Type B pancreatic cell (in vitro differentiated cells): Measurements from ENCODE around the gene UMODL1. TPM values are rescaled to one million over a fixed set of nuclear protein-coding genes. Genes with fewer than 3 reads are reported as not detected.

Experiments used
- DNase-seq: peaks from one replicate; pipeline ENCODE4 v3.0.0; 2021; ENCODE audit warnings: mixed read lengths; ENCODE audit not compliant: unreplicated experiment; ENCODE audit errors: extremely low spot score
- H3K27ac Mint-ChIP-seq: 2 replicates; pipeline ENCODE4 v1.8.0; 2021; ENCODE audit warnings: mild to moderate bottlenecking, mixed read lengths
- H3K27me3 Mint-ChIP-seq: 2 replicates; pipeline ENCODE4 v1.8.0; 2021; ENCODE audit warnings: mixed read lengths
- H3K36me3 Mint-ChIP-seq: 2 replicates; pipeline ENCODE4 v1.8.0; 2021; ENCODE audit warnings: mixed read lengths
- H3K4me1 Mint-ChIP-seq: one replicate; pipeline ENCODE4 v1.8.0; 2021; ENCODE audit warnings: mixed read lengths; ENCODE audit not compliant: unreplicated experiment
- H3K4me3 Mint-ChIP-seq: 2 replicates; pipeline ENCODE4 v1.8.0; 2021; ENCODE audit warnings: mild to moderate bottlenecking, mixed read lengths
- H3K9me3 Mint-ChIP-seq: 2 replicates; pipeline ENCODE4 v1.8.0; 2021; ENCODE audit warnings: mixed read lengths
- total RNA-seq: library from RNA; stranded (reverse); gene quantifications from 2 replicates; pipeline ENCODE4 v1.2.1, GENCODE V29; 2021; ENCODE audit warnings: low replicate concordance
- TF ChIP-seq, protein P1 (sequence below): fragments of 200-600 bp; sonication (generic); conservative IDR thresholded peaks from 2 replicates; pipeline ENCODE4 v1.5.0; 2021; ENCODE audit warnings: antibody characterized with exemption, mild to moderate bottlenecking

Gene UMODL1
- total RNA-seq, 1 donor from 2014 or later: 0.36 TPM

DNA sequence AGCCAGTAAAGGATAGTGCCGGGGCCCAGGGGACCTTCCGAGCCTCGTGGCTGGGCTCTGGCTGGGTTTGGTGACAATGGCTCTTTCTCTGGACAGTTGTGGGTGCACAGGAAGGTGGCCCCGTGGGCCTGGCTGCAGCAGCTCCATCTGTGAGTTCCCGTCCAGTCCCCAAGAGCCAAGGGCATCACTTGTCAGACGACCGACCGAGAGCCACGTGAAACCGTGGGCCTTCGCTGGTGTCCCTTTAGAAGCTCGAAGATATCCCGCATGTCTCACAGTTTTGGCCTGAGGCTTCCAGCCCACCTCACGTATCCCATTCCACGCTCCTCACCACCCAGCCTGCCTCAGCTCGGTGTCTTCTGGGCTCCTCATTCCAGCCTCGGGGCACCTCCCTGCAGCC is 27.2 kb upstream of the UMODL1 start:
- Mint-ChIP-seq H3K9me3 (no peaks in the 10 kb centered on the region), H3K27ac (no peak overlapping the region), H3K4me1 (peaks cover 12% of the 10 kb centered on the region), H3K27me3 (no peaks in the 10 kb centered on the region), H3K36me3 (no peaks in the 10 kb centered on the region), H3K4me3 (no peak overlapping the region)
- TF ChIP-seq, protein P1, sequence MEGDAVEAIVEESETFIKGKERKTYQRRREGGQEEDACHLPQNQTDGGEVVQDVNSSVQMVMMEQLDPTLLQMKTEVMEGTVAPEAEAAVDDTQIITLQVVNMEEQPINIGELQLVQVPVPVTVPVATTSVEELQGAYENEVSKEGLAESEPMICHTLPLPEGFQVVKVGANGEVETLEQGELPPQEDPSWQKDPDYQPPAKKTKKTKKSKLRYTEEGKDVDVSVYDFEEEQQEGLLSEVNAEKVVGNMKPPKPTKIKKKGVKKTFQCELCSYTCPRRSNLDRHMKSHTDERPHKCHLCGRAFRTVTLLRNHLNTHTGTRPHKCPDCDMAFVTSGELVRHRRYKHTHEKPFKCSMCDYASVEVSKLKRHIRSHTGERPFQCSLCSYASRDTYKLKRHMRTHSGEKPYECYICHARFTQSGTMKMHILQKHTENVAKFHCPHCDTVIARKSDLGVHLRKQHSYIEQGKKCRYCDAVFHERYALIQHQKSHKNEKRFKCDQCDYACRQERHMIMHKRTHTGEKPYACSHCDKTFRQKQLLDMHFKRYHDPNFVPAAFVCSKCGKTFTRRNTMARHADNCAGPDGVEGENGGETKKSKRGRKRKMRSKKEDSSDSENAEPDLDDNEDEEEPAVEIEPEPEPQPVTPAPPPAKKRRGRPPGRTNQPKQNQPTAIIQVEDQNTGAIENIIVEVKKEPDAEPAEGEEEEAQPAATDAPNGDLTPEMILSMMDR: no peak
- no peak for DNase-seq

DNA sequence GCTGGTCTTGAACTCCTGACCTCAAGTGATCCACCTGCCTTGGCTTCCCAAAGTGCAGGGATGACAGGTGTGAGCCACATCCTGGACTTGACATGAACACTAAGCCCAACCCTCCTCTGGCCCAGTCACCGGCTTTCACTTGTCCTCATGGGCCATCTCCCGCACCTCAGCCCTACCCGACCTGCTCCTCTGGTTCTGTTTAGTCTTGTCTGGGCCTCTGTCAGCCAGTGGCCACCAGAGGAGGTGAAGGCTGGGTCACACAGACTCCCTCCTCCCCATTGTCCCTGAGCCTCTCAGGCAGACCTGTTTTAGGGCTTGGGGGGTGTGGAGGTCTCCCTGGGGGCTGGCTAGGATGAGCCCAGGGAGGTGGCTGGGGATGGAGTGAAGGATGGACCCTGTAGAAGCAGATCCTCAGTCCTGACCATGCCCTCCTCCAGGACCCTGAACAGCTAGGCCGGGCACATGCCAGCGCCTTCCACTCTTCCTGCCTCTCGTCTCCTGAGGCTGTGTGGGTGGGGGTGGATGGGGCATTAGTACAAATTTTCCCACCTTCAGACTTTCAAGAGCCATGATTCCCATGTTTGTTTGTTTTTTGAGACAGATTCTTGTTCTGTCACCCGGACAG is 26.1 kb upstream of the UMODL1 start:
- TF ChIP-seq, protein P1: no peak
- Mint-ChIP-seq H3K9me3 (no peaks in the 10 kb centered on the region), H3K27me3 (no peaks in the 10 kb centered on the region), H3K4me3 (no peak overlapping the region), H3K27ac (no peak overlapping the region), H3K36me3 (no peaks in the 10 kb centered on the region), H3K4me1 (peaks cover 9% of the 10 kb centered on the region)
- DNase-seq: no peak

DNA sequence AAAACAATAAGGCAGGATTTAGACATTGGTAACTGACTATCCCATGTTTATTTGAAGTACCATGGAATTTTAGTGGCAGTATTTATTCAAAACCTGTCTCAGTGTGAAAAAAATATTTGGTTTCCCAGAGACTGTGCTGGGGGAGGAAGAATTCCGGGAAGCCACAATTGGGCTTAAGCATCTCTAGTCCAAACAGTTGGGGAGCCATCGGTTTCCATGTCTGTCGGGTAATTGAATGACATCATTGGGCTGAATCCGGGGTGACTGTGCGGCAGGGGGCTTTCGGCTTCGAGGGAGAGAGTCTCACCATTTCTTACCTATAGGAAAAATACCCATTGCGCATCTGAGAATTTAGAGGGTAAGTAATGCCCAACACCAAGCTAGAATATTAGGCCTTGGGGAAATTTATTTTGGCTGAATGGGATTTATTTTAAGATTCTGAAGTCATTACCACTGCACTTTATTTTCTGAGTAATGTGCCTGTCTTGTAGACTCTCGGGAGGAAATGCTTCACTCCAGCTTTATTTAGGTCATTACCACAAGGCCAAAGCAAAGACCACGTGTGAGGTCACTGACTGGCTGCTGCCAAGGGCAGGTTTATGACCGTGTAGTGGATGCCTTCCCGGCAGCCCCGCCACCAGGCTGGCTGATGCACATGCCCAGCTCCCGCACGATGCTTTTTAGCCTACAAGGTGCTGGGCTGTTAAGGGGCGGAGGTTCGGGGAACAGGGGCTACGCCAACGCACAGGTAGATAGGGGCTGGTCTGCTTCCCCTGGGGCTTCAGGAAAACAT is 23.1 kb upstream of the UMODL1 start:
- no peak for DNase-seq

DNA sequence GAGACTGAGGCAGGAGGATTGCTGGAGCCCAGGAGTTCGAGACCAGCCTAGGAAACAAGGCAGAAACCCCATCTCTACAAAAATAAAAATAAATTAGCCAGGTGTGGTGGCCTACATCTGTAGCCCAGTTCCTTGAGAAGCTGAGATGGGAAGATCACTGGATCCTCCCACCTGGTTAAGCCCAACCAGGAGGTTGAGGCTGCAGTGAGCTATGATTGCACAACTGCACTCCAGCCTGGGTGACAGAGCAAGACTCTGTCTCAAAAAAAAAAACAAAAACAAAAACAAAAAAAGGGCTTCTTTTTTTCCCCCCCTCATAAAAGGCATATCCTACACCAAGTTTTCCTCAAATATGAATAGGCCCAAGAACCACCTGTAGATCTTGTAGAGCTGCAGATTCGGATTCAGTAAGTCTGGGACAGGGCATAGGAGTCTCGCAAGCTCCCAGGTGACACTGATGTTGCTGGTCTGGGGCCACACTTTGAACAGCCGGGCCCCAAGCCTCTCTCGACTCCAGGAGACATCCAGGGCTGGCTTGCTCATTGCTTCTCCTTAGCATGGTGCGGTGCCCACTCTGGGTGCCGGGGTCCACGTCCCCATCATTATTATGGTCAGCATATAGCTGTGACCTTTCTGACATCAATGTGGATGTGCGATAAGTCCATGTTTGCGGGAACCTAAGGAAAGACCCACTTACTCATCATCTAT is 22.1 kb upstream of the UMODL1 start:
- H3K36me3 Mint-ChIP-seq: no peaks in the 10 kb centered on the region
- no peaks in the 10 kb centered on the region for H3K4me1 Mint-ChIP-seq
- H3K9me3 Mint-ChIP-seq: no peaks in the 10 kb centered on the region
- H3K27me3 Mint-ChIP-seq: no peaks in the 10 kb centered on the region
- H3K4me3 Mint-ChIP-seq: no peak overlapping the region
- no peak overlapping the region for H3K27ac Mint-ChIP-seq
- TF ChIP-seq, protein P1: no peak
- no peak for DNase-seq

More for the DNA sequence above, 23.1 kb upstream of the UMODL1 start:
- no peaks in the 10 kb centered on the region for H3K27me3 Mint-ChIP-seq
- H3K36me3 Mint-ChIP-seq: no peaks in the 10 kb centered on the region
- no peak overlapping the region for H3K4me3 Mint-ChIP-seq
- H3K27ac Mint-ChIP-seq: no peak overlapping the region
- H3K9me3 Mint-ChIP-seq: no peaks in the 10 kb centered on the region
- TF ChIP-seq, protein P1: no peak
- no peaks in the 10 kb centered on the region for H3K4me1 Mint-ChIP-seq

DNA sequence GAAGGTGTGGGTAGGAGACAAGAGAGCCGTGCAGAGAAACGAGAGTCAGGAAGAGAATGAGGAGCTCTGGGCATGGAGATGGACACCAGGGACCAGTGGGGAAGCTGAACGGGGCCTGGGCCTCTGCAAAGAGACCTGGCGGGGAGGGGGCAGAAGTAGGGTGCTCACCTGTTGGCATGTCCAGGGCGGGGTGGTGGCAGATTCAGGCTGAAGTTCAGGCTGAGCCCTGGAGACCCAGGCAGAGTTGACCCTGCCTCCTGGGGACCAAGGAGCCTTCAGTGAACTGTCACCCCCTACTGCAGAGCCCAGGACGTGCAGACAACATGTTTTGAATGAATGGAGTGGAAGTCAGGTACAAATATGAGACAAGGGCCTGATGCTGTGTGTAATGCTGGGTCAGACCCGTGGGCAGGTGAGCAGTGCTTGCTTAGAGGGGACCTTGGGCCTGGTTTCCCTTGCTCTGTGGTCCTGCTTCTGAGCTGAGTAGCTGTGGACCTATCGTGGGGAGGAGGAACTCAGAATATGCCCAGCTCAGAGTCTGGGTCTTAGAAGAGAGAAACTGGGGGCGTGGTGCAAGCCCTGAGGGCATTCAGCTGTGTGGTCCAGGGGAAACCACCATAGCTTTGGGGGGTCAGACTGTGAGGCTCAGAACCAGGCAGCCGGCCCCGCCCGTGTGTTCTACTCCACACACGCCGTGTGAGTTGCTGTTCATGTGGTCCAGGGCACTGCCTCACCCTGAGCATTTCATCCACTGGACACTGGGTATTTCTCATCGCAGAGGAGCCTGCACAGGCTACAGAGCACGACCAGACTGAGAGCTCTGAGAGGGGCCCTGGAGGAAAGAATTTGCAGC is 21.3 kb upstream of the UMODL1 start:
- Mint-ChIP-seq H3K4me3 (no peak overlapping the region), H3K27ac (no peak overlapping the region), H3K27me3 (no peaks in the 10 kb centered on the region)

More for the DNA sequence above, 21.3 kb upstream of the UMODL1 start:
- H3K36me3 Mint-ChIP-seq: no peaks in the 10 kb centered on the region
- TF ChIP-seq, protein P1: no peak
- no peaks in the 10 kb centered on the region for H3K4me1 Mint-ChIP-seq
- DNase-seq: no peak
- no peaks in the 10 kb centered on the region for H3K9me3 Mint-ChIP-seq
